ENCODE data around the gene APOBEC2.
A peak's percentile ranks its signal among the peaks of the same experiment; 100 is the strongest.

The APOBEC2 gene

GRCh38 chr6:41083072-41083471 is 30.1 kb downstream of the APOBEC2 start:
- H3K4me3 ChIP-seq (ENCODE audit: low read length) = no peak overlapping the region
- no peak for DNase-seq (ENCODE audit: low read depth)
- TF ChIP-seq CTCF (IDR thresholded peaks at IDR 0.05; ENCODE audit: insufficient read depth, low read depth, low read length, missing control alignments) = no peak

GRCh38 chr6:41085182-41085581 is 32.2 kb downstream of the APOBEC2 start:
- DNase-seq (ENCODE audit: low read depth) = no peak
- no peak for TF ChIP-seq CTCF (IDR thresholded peaks at IDR 0.05; ENCODE audit: insufficient read depth, low read depth, low read length, missing control alignments)
- no peak overlapping the region for H3K4me3 ChIP-seq (ENCODE audit: low read length)

GRCh38 chr6:41088451-41088850 is 35.4 kb downstream of the APOBEC2 start:
- TF ChIP-seq CTCF (IDR thresholded peaks at IDR 0.05; ENCODE audit: insufficient read depth, low read depth, low read length, missing control alignments) = no peak
- no peak overlapping the region for H3K4me3 ChIP-seq (ENCODE audit: low read length)
- no peak for DNase-seq (ENCODE audit: low read depth)

- TF ChIP-seq CTCF (IDR thresholded peaks at IDR 0.05; ENCODE audit: insufficient read depth, low read depth, low read length, missing control alignments) = no peak
- no peak overlapping the region for H3K4me3 ChIP-seq (ENCODE audit: low read length)
- no peak for DNase-seq (ENCODE audit: low read depth)
These were observed 38.1 kb downstream of the APOBEC2 start for GRCh38 chr6:41090841-41091761.

- no peak overlapping the region for H3K4me3 ChIP-seq (ENCODE audit: low read length)
- TF ChIP-seq CTCF (IDR thresholded peaks at IDR 0.05; ENCODE audit: insufficient read depth, low read depth, low read length, missing control alignments) = peak; percentile 52
- DNase-seq (ENCODE audit: low read depth) = peak; percentile 46
These were observed 39.6 kb downstream of the APOBEC2 start for GRCh38 chr6:41092421-41093140.

- TF ChIP-seq CTCF (IDR thresholded peaks at IDR 0.05; ENCODE audit: insufficient read depth, low read depth, low read length, missing control alignments) = no peak
- DNase-seq (ENCODE audit: low read depth) = no peak
- no peak overlapping the region for H3K4me3 ChIP-seq (ENCODE audit: low read length)
These were observed 40.7 kb downstream of the APOBEC2 start for GRCh38 chr6:41093729-41094128.

All from epithelial cell of esophagus (primary cell).